GM19324 (cell line): Measurements from ENCODE around the gene PIP5K1B.
"Not testable (repeated sequence)": the region's sequence is repeated elsewhere in the genome, so short reads cannot be mapped to it uniquely, and the experiment has no call there.

Experiments
- ATAC-seq: cut with Tn5 transposase; IDR thresholded peaks from one replicate; pipeline ENCODE4 v1.9.1; 2021; ENCODE audit warnings: mild to moderate bottlenecking, moderate library complexity; ENCODE audit not compliant: unreplicated experiment, low FRiP score

Gene PIP5K1B

DNA sequence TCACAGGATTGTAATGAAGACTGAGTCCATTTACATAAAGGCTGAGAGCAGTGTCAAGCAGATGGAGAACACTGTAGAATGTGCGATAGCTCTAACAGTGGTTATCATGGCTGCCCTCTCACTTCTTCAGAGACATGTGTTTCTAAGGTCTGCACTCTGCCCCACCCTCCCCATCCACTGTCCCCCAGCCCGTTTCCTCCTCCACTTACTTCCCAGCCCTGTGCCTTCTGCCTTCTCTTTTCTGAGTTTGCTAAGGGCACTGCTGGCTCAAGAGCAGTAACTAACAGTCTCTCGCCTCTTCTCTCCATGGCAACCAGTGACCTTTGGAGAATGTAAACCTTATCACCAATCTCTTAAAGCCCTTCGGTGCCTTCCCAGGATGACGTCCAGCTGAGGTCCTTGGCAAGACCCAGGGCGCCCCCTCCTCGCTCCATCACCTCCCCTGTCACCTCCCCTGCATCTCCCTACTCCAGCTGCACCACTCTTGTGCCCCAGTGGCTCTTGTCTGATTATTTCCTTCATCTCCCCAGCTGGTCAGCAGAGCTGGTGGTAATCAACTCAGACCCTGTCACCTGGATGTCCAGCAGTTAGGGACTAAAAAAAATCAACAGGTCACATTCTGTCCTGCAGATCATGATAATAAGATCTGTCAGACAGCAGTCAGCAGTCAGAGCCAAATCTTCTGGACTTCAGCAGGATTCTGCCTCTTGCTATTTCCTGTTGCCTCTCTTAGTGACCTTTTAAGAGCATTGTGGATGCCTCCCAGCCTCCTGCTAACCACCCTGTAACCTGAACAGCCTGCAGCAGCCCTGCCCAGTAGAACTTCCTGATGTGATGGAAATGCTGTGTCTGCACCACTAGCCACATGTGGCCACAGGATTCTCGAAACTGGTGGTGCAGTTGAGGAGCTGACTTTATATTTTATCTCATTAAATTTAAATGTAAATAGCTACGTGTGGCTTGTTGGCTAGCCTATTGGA is 339.5 kb downstream of the PIP5K1B start:
- no peak for ATAC-seq

- no peak for ATAC-seq
These were observed 340.8 kb downstream of the PIP5K1B start for GRCh38 chr9:69045821-69046220.

- no peak for ATAC-seq
These were observed 341.7 kb downstream of the PIP5K1B start for GRCh38 chr9:69046723-69047122.

DNA sequence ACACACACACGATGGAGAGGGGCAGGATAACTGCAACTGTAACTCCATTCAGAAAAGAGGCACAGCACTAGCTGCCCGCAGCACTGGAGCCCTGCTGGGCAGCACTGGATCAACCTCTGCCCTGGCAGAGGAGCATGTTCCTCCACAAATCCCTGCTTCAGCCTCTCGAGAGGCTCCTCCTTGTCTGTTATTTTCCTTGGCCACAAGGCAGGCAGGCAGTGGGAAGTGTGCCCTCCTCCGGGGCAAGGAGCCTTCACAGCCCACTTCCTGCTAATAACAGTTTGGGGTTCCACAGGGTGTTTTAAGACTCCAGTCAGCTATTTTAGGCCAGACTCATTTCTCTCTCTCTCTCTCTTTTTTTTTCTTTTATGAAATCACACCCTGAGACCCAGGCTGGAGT is 342.3 kb downstream of the PIP5K1B start:
- no peak for ATAC-seq

- ATAC-seq = no peak
These were observed 344.1 kb downstream of the PIP5K1B start for GRCh38 chr9:69049094-69049493.

- not testable (repeated sequence) for ATAC-seq
These were observed 345.9 kb downstream of the PIP5K1B start for GRCh38 chr9:69050936-69051335.

DNA sequence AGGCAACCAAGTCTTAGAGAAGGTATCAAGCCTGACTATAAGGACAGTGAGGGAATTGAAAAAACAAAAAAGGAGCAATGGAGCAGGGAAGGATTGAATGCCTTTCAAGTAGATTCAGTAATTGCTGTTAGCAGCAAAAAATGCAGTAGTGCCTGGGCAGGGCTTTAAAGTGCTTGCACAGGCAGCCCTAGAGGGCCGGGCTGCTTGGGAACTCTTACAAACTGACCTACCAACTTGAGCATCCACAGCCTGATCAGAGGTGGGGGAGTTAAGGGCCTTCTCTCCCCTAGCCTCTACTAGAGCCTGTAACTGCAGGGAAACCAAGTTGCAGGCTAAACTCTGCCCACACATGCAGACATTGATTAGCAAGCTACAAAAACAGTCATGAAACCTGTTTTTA is 349.9 kb downstream of the PIP5K1B start:
- ATAC-seq = no peak

GRCh38 chr9:69056191-69056815 is 351.3 kb downstream of the PIP5K1B start:
- ATAC-seq = no peak

DNA sequence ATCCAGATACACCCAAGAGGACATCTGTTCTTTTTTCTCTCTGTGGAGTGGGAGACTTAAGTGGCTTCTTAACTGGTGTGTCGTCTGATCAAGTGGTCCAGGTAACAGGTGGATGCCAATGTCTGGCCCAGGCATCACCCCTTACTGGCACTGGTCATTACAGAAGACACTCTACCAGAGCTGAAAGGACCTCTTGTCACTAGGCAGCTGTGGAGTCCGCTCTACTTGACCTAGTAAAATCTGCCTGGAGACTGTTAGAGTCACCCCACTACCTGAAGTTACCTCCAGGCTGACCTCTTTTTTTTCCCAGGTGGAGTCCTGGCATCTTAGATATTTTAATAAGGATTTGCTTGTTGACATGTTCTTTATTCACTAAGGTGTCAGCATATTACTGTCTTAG is 353.1 kb downstream of the PIP5K1B start:
- no peak for ATAC-seq
